Right renal pelvis (tissue), 4 donors: ENCODE data around the gene SOBP. TPM values are rescaled to one million over a fixed set of nuclear protein-coding genes. Genes with fewer than 3 reads are reported as not detected.

Experiments used
- DNase-seq, 4 donors: peaks; one replicate each; pipeline ENCODE4 v3.0.0-alpha.2; 2013; ENCODE audit warnings: low read depth in 4 of 4, low spot score in 3 of 4, missing footprints in 1 of 4
- polyA plus RNA-seq, 4 donors: library from polyadenylated mRNA; unstranded; fragments of 120-200 nt; gene quantifications; one replicate each; pipeline ENCODE4 v1.2.1, GENCODE V29; 2013; ENCODE audit not compliant: insufficient read length in 4 of 4

Gene SOBP
- polyA plus RNA-seq, 4 donors = 11.1 to 13.7 (median 12.3) TPM

DNA sequence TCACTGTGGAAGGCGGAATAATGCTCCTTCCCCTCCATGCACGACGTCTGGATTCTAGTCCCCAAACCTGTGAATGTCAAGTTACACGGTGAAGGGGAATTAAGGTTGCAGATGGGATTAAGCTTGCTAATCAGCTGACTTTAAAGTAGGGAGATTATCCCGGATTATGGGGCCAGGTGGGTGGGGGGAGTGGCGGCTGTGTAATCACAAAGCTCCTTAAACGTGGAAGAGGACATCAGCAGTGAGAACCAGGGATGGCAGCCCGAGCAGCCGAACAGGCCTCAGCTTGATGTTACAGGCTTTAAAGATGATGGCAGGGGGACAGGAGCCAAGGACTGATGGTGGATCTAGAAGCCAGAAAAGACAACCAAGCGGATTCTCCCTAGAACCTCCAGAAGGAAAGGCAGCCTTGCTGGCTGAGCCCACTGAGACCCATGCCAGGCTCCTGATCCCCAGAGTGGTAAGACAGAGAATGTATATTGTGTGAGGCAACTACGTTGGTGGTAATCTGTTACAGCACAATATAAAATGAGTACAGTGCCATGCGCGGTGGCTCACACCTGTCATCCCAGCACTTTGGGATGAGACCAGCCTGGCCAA lies 216.7 kb downstream of the SOBP start:
- DNase-seq = no peak

DNA sequence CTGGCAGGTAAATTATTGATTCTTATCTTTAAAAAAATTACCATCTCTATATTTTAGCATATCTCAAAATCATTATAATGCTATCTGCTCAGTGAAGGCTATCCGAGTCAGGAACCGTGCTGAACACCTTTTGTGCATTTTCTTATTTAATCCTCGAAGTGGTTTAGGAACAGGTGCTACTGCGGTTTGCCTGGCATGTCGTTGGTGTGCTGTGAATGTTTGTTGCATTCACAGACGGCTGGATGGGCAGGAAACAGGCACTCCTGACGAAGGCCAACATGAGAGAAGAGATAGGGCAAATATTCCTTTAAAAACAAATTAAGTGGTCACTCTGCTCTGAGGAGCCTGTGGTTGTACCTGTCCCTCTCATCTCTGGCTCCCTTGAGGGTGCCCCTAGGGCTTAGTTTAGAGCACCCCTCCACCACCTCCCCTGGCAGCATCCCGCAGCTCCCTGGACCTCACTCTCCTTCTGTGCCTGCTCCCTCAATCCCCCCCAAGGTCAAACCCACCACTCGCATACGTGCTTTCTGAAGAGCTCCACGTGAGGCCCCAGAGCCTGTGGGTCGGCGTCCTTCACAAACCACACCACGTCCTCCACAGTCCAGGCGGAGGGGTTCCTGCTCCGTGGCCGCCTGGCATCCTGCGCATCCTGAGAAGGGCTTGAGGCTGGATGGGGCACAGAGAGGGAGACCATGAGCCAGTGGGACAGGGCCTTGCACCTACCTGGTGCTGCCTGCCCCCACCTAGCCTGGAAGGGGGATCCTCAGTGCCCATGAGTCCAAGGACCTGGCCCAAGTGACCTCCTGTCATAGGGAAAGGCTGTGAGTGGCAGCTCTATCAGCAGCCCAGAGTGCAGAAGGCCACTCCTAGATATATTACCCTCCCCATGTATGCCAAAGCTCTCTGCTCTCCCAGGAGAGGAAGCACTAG lies 217.7 kb downstream of the SOBP start:
- DNase-seq = no peak

DNA sequence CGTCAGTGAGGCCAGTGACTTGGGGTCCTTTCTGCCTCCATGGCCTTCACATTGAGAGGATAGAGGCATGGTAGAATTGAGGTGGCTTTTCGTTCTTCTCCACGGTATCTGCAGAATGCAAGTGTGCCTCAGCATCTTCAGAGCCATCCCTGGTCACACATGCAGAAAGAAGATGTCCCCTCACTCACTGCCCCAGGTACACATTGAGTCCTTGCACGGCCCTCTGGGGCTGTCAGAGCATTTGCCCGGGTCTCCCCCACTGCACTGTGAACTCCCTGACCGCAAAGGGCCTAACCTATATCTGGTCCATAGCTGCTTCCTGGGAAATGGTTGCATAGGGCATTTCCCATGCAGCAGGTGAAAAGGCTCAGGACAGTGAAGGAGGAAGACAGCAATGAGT lies 218.5 kb downstream of the SOBP start:
- no peak for DNase-seq

DNA sequence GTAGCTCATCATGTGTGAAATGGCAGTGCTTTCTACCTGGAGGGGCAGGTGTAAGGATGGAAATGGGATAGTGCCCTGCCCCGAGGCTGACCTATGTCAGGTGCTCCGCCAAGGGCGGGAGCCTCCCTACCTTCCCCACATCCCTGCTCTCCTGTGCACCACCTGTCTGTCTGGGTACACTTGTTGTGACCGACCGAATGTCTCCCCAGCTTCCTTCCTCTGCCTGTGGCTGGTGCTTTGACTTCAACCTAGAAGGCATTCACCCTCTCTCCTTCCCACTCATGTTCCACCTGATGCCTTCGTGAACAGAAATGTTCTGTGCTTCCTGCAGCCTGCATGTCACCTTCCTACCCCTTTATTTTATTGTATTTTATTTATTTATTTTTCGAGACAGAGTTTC lies 219.4 kb downstream of the SOBP start:
- no peak for DNase-seq

Other genes starting within 250 kb of the SOBP start
- 10 to 100 TPM; 18.6 to 21.1 (median 20.3) TPM for gene PDSS2, start 30.6 kb upstream of the SOBP start, polyA plus RNA-seq